Left lung (tissue), 14 donors: ENCODE results near the gene TMC3. TPM values are rescaled to one million over a fixed set of nuclear protein-coding genes. Genes with fewer than 3 reads are reported as not detected.
"Not testable (repeated sequence)": the region's sequence is repeated elsewhere in the genome, so short reads cannot be mapped to it uniquely, and the experiment has no call there.

Source experiments
- ATAC-seq: fragments of 200-7000 bp; cut with Tn5 transposase; one replicate; pipeline ENCODE4 v1.9.1; 2020; ENCODE audit warnings: moderate library complexity
- DNase-seq, 4 donors: peaks; one replicate each; pipeline ENCODE4 v3.0.0-alpha.2; 2013 to 2020
- H3K27ac ChIP-seq, 2 donors: fragments of 200-600 bp; sonication (generic) in 1 of 2; one replicate each; pipeline versions ENCODE4 v1.5.0 to v1.8.0; 2020 to 2021
- H3K27me3 ChIP-seq, 2 donors: fragments of 200-600 bp; sonication (generic) in 1 of 2; one replicate each; pipeline versions ENCODE4 v1.5.0 to v1.8.0; 2020 to 2021
- H3K36me3 ChIP-seq, 2 donors: fragments of 200-600 bp; sonication (generic) in 1 of 2; one replicate each; pipeline versions ENCODE4 v1.5.0 to v1.8.0; 2020 to 2021
- H3K4me1 ChIP-seq, 2 donors: fragments of 200-600 bp; one replicate each; pipeline ENCODE4 v1.8.0; 2021
- H3K4me3 ChIP-seq, 2 donors: fragments of 200-600 bp; sonication (generic) in 1 of 2; one replicate each; pipeline versions ENCODE4 v1.5.0 to v1.8.0; 2020 to 2021; ENCODE audit warnings: mild to moderate bottlenecking in 1 of 2
- H3K9me3 ChIP-seq, 2 donors: fragments of 200-600 bp; sonication (generic) in 1 of 2; one replicate each; pipeline versions ENCODE4 v1.5.0 to v1.8.0; 2020 to 2021
- CTCF ChIP-seq, 2 donors: fragments of 200-600 bp; sonication (generic) in 1 of 2; IDR thresholded peaks; one replicate each; pipeline versions ENCODE4 v1.5.0 to v1.8.0; 2021; ENCODE audit warnings: antibody characterized with exemption in 2 of 2
- intact Hi-C, 2 donors: fragments of 100-400 bp; cut with DNase I; formaldehyde crosslinking; loops; one replicate each; pipeline versions ENCODE4 v1.11.2 to v1.14.2; 2022
- long read RNA-seq, 12 donors: library from polyadenylated mRNA in 2 of 12; unstranded in 2 of 12; transcript quantifications; one replicate each; pipeline ENCODE4 v2.0.0 and lab custom pipeline, GENCODE V29; 2019 to 2026
- polyA plus RNA-seq, 6 donors: library from polyadenylated mRNA; unstranded; fragments of 120-200 nt; gene quantifications; one replicate each; pipeline ENCODE4 v1.2.1, GENCODE V29; 2013; ENCODE audit not compliant: insufficient read length in 6 of 6
- total RNA-seq, 2 donors: library from RNA; stranded (reverse); fragmentation: NEBNext Ultra II Directional; extraction: Animal tissue kit (Norgen Biotek cat#: 25700); gene quantifications; one replicate each; pipeline ENCODE4 v1.2.1, GENCODE V29; 2021
- donor health status: DM: no; HTN: yes; CAD: no.
- donor health status: DM: no; HTN: no; CAD: no.

The TMC3 gene
- not detected for total RNA-seq
- polyA plus RNA-seq: under 1 TPM; 0.14 to 0.31 (median 0.25) TPM
- long read RNA-seq, donor 1: 0 reads
- long read RNA-seq, donor 2: 0 reads
- long read RNA-seq, donor 3: 0 reads
- long read RNA-seq, donor 4: 0 reads
- long read RNA-seq, donor 5: 0 reads
- long read RNA-seq, donor 6: 0 reads
- long read RNA-seq, donor 7: 0 reads
- long read RNA-seq, donor 8: 0 reads
- long read RNA-seq, donor 9: 0 reads
- long read RNA-seq, donor 10: 0 reads
- long read RNA-seq, donor 11: 0 reads
- long read RNA-seq, donor 12: 0 reads

GRCh38 chr15:81373775-81374395 lies at the start of gene TMC3:
TSS of gene TMC3 (minus strand) at chr15:81374213. CDS start at chr15:81374077, 136 bp downstream.
- no peak for ATAC-seq
- TF ChIP-seq CTCF (IDR thresholded peaks at IDR 0.05): no peak
- H3K27ac ChIP-seq: no peak within 1 kb of the TSS

GRCh38 chr15:81421461-81421860 lies 47.4 kb upstream of the TMC3 start:
- H3K27ac ChIP-seq: no peak overlapping the region
- H3K4me3 ChIP-seq: no peak overlapping the region
- no peak for ATAC-seq
- H3K9me3 ChIP-seq: no peaks in the 10 kb centered on the region
- H3K4me1 ChIP-seq: no peaks in the 10 kb centered on the region
- no peaks in the 10 kb centered on the region for H3K27me3 ChIP-seq
- DNase-seq: no peak
- intact Hi-C loops: no loop called here
- H3K36me3 ChIP-seq: no peaks in the 10 kb centered on the region
- TF ChIP-seq CTCF (IDR thresholded peaks at IDR 0.05): no peak

More at GRCh38 chr15:81373775-81374395, at the start of gene TMC3:
- intact Hi-C loops: no loop called here
- Histone ChIP-seq H3K4me3 (no peak within 1 kb of the TSS), H3K9me3 (no peaks in the 10 kb centered on the region), H3K4me1 (no peaks in the 10 kb centered on the region), H3K36me3 (no peaks in the 10 kb centered on the region), H3K27me3 (no peaks in the 10 kb centered on the region)
- DNase-seq: no peak

GRCh38 chr15:81419332-81419943 lies 45.4 kb upstream of the TMC3 start:
- Histone ChIP-seq H3K27ac (no peak overlapping the region), H3K4me1 (no peaks in the 10 kb centered on the region), H3K4me3 (no peak overlapping the region), H3K27me3 (no peaks in the 10 kb centered on the region), H3K36me3 (no peaks in the 10 kb centered on the region), H3K9me3 (no peaks in the 10 kb centered on the region)
- TF ChIP-seq CTCF (IDR thresholded peaks at IDR 0.05): no peak
- peak in 2 of 4 donors; percentile 11 to 30 for DNase-seq
- intact Hi-C loops: no loop called here
- ATAC-seq: no peak

- ATAC-seq: no peak
- Histone ChIP-seq H3K36me3 (no peaks in the 10 kb centered on the region), H3K27me3 (peaks cover 0 to 2% of the 10 kb centered on the region in 2 donors), H3K4me3 (no peak overlapping the region), H3K27ac (no peak overlapping the region), H3K9me3 (no peaks in the 10 kb centered on the region), H3K4me1 (no peaks in the 10 kb centered on the region)
- no peak for TF ChIP-seq CTCF (IDR thresholded peaks at IDR 0.05)
- intact Hi-C loops: no loop called here
- no peak for DNase-seq
Observed at GRCh38 chr15:81418891-81419290, 44.9 kb upstream of the TMC3 start.

- Histone ChIP-seq H3K27ac (no peak overlapping the region), H3K27me3 (peaks cover 0 to 7% of the 10 kb centered on the region in 2 donors), H3K4me3 (no peak overlapping the region), H3K9me3 (no peaks in the 10 kb centered on the region), H3K36me3 (no peaks in the 10 kb centered on the region), H3K4me1 (no peaks in the 10 kb centered on the region)
- no peak for DNase-seq
- intact Hi-C loops: no loop called here
- no peak for TF ChIP-seq CTCF (IDR thresholded peaks at IDR 0.05)
- no peak for ATAC-seq
Observed at GRCh38 chr15:81418444-81418843, 44.4 kb upstream of the TMC3 start.

GRCh38 chr15:81414274-81414968 lies 40.4 kb upstream of the TMC3 start:
- H3K4me1 ChIP-seq, H3K4me3 ChIP-seq, ATAC-seq, H3K9me3 ChIP-seq, H3K36me3 ChIP-seq, H3K27me3 ChIP-seq, DNase-seq, H3K27ac ChIP-seq, intact Hi-C loops: not testable (repeated sequence)
